Measurements from ENCODE around the gene NRK. TPM values are rescaled to one million over a fixed set of nuclear protein-coding genes. Genes with fewer than 3 reads are reported as not detected.
"Not testable (repeated sequence)": the region's sequence is repeated elsewhere in the genome, so short reads cannot be mapped to it uniquely, and the experiment has no call there.

NRK gene
- total RNA-seq, 1 donor from 2014 or later = 0.49 TPM

- intact Hi-C loops (cut with DNase I) = no loop called here
- no peak overlapping the region for H3K4me3 ChIP-seq
- no peak overlapping the region for H3K27ac ChIP-seq
- H3K4me1 ChIP-seq = no peaks in the 10 kb centered on the region
- H3K9me3 ChIP-seq = no peaks in the 10 kb centered on the region
- no peaks in the 10 kb centered on the region for H3K27me3 ChIP-seq
- TF ChIP-seq POLR2A (IDR thresholded peaks at IDR 0.05) (no peak), CTCF (IDR thresholded peaks at IDR 0.05) (no peak), POLR2AphosphoS5 (IDR thresholded peaks at IDR 0.05; ENCODE audit: insufficient read depth in 1 of 2, low read depth in 1 of 2) (no peak)
- H3K36me3 ChIP-seq = no peaks in the 10 kb centered on the region
- DNase-seq (ENCODE audit: extremely low spot score in 2 of 2) = no peak
Observed at GRCh38 chrX:105969487-105969886, 147.1 kb downstream of the NRK start.

GRCh38 chrX:105972690-105973386, 150.5 kb downstream of the NRK start:
- no peaks in the 10 kb centered on the region for H3K4me1 ChIP-seq
- intact Hi-C loops (cut with DNase I) = no loop called here
- no peak overlapping the region for H3K4me3 ChIP-seq

GRCh38 chrX:105973387-105973739, 151.0 kb downstream of the NRK start:
- intact Hi-C loops (cut with DNase I) = no loop called here
- no peak for DNase-seq (ENCODE audit: extremely low spot score in 2 of 2)
- no peaks in the 10 kb centered on the region for H3K27me3 ChIP-seq
- no peak overlapping the region for H3K27ac ChIP-seq
- H3K36me3 ChIP-seq = no peaks in the 10 kb centered on the region
- no peaks in the 10 kb centered on the region for H3K9me3 ChIP-seq
- H3K4me1 ChIP-seq = no peaks in the 10 kb centered on the region
- no peak overlapping the region for H3K4me3 ChIP-seq
- TF ChIP-seq CTCF (IDR thresholded peaks at IDR 0.05) = no peak
- TF ChIP-seq POLR2A (IDR thresholded peaks at IDR 0.05) = no peak
- TF ChIP-seq POLR2AphosphoS5 (IDR thresholded peaks at IDR 0.05; ENCODE audit: insufficient read depth in 1 of 2, low read depth in 1 of 2) = no peak

More at GRCh38 chrX:105972690-105973386, 150.5 kb downstream of the NRK start:
- H3K9me3 ChIP-seq = no peaks in the 10 kb centered on the region
- H3K36me3 ChIP-seq = no peaks in the 10 kb centered on the region
- H3K27me3 ChIP-seq = no peaks in the 10 kb centered on the region
- H3K27ac ChIP-seq = no peak overlapping the region
- DNase-seq (ENCODE audit: extremely low spot score in 2 of 2) = no peak
- TF ChIP-seq POLR2AphosphoS5 (IDR thresholded peaks at IDR 0.05; ENCODE audit: insufficient read depth in 1 of 2, low read depth in 1 of 2) = no peak
- no peak for TF ChIP-seq POLR2A (IDR thresholded peaks at IDR 0.05)
- no peak for TF ChIP-seq CTCF (IDR thresholded peaks at IDR 0.05)

- H3K4me1 ChIP-seq = no peaks in the 10 kb centered on the region
- DNase-seq (ENCODE audit: extremely low spot score in 2 of 2) = no peak
- TF ChIP-seq POLR2AphosphoS5 (IDR thresholded peaks at IDR 0.05; ENCODE audit: insufficient read depth in 1 of 2, low read depth in 1 of 2) = no peak
- TF ChIP-seq POLR2A (IDR thresholded peaks at IDR 0.05) = no peak
- TF ChIP-seq CTCF (IDR thresholded peaks at IDR 0.05) = no peak
- intact Hi-C loops (cut with DNase I) = no loop called here
- H3K27me3 ChIP-seq = no peaks in the 10 kb centered on the region
- no peaks in the 10 kb centered on the region for H3K9me3 ChIP-seq
- no peak overlapping the region for H3K4me3 ChIP-seq
- no peaks in the 10 kb centered on the region for H3K36me3 ChIP-seq
- H3K27ac ChIP-seq = no peak overlapping the region
Observed at GRCh38 chrX:105975382-105975781, 153.0 kb downstream of the NRK start.

GRCh38 chrX:105981772-105982485, 159.6 kb downstream of the NRK start:
- TF ChIP-seq POLR2AphosphoS5 (IDR thresholded peaks at IDR 0.05; ENCODE audit: insufficient read depth in 1 of 2, low read depth in 1 of 2) (no peak), POLR2A (IDR thresholded peaks at IDR 0.05) (no peak), CTCF (IDR thresholded peaks at IDR 0.05) (no peak)
- no peak overlapping the region for H3K27ac ChIP-seq
- DNase-seq (ENCODE audit: extremely low spot score in 2 of 2) = no peak
- no peaks in the 10 kb centered on the region for H3K9me3 ChIP-seq
- no peak overlapping the region for H3K4me3 ChIP-seq
- no peaks in the 10 kb centered on the region for H3K36me3 ChIP-seq
- intact Hi-C loops (cut with DNase I) = no loop called here
- no peaks in the 10 kb centered on the region for H3K4me1 ChIP-seq
- H3K27me3 ChIP-seq = no peaks in the 10 kb centered on the region

GRCh38 chrX:105988487-105988886, 166.1 kb downstream of the NRK start:
- H3K27me3 ChIP-seq; H3K4me1 ChIP-seq; H3K9me3 ChIP-seq; H3K36me3 ChIP-seq; H3K27ac ChIP-seq; H3K4me3 ChIP-seq; DNase-seq (ENCODE audit: extremely low spot score in 2 of 2); intact Hi-C loops (cut with DNase I): not testable (repeated sequence)

Data from vagina (tissue), 2 donors.